ENCODE results near the gene TMEM263.

GRCh38 chr12:106919910-106920544 lies 35.7 kb upstream of the TMEM263 start:
- TF ChIP-seq POLR2A (IDR thresholded peaks at IDR 0.05; ENCODE audit: low read depth, low read length) (no peak), POLR2AphosphoS5 (IDR thresholded peaks at IDR 0.05; ENCODE audit: low read depth, low read length) (no peak)
